Fibroblast of villous mesenchyme (primary cell): ENCODE data around the gene UNK. TPM values are rescaled to one million over a fixed set of nuclear protein-coding genes. Genes with fewer than 3 reads are reported as not detected.
A peak's percentile ranks its signal among the peaks of the same experiment; 100 is the strongest.

Experiments used
- DNase-seq: peaks from one replicate; pipeline ENCODE4 v3.0.0-alpha.2; 2010; ENCODE audit warnings: low read depth
- H3K4me3 ChIP-seq: 2 replicates; pipeline ENCODE4 v1.5.1; 2011; ENCODE audit warnings: low read depth, mild to moderate bottlenecking, low read length
- CTCF ChIP-seq: IDR thresholded peaks from 2 replicates; pipeline ENCODE4 v1.5.1; 2012; ENCODE audit warnings: low read depth, mild to moderate bottlenecking, low read length; ENCODE audit not compliant: insufficient read depth
- total RNA-seq: library from RNA; depleted of rRNA; stranded (reverse); fragments of >200 nt; gene quantifications from 2 replicates; pipeline ENCODE4 v1.2.3, GENCODE V29; 2012

Gene UNK
- total RNA-seq, 1 donor: 19.9 TPM

DNA sequence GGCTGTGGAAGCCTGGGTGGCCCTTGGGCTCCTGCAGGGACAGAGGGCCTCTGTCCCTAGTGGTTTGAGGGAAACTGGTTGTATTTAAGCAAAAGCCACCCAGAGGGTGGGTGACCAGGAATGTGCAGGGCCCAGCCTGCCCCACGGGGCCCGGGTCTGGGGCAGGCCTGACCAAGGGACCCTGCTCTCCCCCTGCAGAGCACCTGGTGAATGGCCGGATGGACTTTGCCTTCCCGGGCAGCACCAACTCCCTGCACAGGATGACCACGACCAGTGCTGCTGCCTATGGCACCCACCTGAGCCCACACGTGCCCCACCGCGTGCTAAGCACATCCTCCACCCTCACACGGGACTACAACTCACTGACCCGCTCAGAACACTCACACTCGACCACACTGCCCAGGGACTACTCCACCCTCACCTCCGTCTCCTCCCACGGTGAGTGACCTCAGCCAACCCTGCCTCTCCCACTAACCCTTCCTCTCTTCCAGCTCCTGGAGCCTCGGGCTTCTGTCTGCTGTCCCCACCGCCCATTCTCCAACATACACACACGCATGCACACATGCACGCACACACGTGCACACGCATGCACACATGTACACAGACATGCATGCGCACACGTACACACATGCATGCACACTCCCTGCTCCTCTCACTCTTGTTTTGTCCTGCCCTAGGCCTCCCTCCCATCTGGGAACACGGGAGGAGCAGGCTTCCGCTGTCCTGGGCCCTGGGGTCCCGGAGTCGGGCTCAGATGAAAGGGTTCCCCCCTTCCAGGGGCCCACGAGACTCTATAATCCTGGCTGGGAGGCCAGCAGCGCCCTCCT lies 30.0 kb upstream of the UNK start:
- no peak overlapping the region for H3K4me3 ChIP-seq
- DNase-seq: no peak
- no peak for TF ChIP-seq CTCF

DNA sequence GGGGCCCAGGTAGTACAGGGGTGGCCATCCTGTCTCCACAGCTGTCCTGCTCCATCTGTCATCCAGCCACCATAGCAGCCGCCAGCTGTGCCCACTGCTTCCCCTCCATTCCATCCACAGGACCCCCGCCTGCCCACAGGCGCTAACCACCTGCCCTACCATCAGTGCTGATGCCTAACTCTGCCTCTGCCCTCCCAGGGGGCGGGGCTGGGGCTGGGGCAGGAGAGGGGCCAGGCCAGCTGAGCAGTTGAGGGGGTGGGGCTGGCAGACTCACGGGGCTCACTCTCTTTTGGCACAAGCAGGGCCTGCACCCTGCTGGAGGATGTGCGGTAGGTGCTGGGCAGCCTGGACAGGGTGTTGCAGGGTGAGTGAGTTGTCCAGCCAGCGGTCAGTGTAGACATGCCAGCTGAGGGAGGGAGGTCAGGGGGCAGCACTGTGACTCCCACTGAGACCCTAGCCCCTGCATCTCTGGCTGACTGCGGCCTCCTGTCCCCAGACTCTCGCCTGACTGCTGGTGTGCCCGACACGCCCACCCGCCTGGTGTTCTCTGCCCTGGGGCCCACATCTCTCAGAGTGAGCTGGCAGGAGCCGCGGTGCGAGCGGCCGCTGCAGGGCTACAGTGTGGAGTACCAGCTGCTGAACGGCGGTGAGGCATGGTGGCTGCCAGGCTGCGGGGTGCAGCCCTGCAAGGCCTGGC lies 29.3 kb upstream of the UNK start:
- no peak for DNase-seq
- TF ChIP-seq CTCF: no peak
- H3K4me3 ChIP-seq: no peak overlapping the region

DNA sequence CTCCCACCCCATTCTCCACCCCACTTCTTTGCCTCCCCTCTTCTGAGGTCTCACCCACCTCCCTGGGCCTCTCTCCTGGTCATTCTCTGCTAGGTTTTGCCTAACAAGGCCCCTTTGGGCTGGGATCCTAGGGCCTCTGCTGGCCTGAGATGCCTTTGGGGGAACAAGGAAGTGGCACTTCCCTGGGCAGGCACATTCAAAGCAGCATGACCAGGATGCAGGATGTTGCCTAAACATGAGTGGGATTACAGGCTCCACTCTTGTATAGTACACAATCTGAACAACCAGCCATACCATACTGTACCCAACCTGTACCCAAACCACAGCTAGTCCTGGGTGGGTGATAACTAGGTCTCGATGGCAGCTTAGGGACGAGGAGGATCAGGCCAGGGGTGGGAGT lies 28.6 kb upstream of the UNK start:
- TF ChIP-seq CTCF: no peak
- DNase-seq: no peak
- H3K4me3 ChIP-seq: no peak overlapping the region

DNA sequence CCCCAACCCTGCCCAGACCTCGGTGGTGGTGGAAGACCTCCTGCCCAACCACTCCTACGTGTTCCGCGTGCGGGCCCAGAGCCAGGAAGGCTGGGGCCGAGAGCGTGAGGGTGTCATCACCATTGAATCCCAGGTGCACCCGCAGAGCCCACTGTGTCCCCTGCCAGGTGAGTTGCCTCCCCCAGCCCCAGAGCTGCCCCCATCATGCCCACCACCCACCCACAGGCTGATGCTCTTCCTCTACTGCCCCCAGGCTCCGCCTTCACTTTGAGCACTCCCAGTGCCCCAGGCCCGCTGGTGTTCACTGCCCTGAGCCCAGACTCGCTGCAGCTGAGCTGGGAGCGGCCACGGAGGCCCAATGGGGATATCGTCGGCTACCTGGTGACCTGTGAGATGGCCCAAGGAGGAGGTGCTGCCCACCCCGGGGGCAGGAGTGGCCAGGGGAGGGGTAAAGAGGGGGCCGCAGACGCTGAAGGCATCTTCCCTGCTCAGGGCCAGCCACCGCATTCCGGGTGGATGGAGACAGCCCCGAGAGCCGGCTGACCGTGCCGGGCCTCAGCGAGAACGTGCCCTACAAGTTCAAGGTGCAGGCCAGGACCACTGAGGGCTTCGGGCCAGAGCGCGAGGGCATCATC lies 28.0 kb upstream of the UNK start:
- DNase-seq: no peak
- no peak for TF ChIP-seq CTCF
- H3K4me3 ChIP-seq: no peak overlapping the region

DNA sequence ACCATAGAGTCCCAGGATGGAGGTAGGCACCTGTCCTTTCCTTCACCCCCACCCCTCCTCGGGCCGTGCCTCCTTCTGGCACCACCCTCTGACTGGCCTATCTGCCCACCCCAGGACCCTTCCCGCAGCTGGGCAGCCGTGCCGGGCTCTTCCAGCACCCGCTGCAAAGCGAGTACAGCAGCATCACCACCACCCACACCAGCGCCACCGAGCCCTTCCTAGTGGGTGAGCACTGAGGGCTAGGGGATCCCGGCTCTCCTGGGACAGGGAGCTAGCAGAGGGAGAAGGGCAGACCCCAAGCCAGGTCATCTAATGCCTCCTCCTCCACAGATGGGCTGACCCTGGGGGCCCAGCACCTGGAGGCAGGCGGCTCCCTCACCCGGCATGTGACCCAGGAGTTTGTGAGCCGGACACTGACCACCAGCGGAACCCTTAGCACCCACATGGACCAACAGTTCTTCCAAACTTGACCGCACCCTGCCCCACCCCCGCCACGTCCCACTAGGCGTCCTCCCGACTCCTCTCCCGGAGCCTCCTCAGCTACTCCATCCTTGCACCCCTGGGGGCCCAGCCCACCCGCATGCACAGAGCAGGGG lies 27.4 kb upstream of the UNK start:
- no peak for TF ChIP-seq CTCF
- DNase-seq: no peak
- H3K4me3 ChIP-seq: no peak overlapping the region

DNA sequence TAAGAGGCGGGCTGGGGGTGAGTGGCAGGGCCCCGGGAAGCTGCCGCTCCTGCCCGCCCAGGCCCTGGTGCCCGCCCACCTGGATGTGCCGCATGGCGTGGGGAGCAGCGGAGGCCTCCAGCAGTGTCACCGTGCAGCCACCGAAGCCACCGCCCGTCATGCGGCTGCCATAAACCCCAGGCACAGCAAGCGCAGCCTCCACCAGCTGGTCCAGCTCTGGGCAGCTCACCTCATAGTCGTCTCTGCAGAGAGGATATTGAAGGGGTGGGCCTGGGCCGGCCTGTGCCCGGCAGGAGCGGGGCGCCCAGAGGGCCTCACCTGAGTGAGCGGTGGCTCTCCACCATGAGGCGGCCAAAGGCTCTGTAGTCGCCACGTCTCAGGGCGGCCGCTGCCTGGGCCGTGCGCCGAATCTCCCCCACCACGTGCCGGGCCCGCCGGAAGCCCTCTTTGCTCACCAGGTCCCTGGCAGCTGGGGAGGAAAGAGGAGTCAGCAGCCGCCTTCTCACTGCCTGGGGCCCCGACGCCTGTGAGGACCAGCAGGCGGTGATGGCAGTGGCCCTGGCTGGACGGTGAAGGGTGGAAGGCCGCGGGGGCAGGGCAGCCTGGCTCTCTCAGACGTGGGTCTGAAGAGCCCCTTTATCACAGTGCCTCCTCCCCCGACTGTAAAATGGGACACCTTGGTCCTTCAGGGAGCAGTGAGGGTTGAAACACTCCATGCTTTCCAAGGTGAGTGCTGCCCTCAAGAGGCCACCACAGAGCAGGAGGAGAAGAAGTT lies 26.3 kb upstream of the UNK start:
- peak; percentile 31 for TF ChIP-seq CTCF
- no peak overlapping the region for H3K4me3 ChIP-seq
- no peak for DNase-seq
